Liver (tissue), 9 donors: ENCODE results near the gene NOS1AP. TPM values are rescaled to one million over a fixed set of nuclear protein-coding genes. Genes with fewer than 3 reads are reported as not detected.

ENCODE experiments used
- DNase-seq: peaks from one replicate; pipeline ENCODE4 v3.0.0-alpha.2; 2017; ENCODE audit warnings: low spot score
- H3K27ac ChIP-seq, 2 donors: one replicate each; pipeline ENCODE4 v1.7.0; 2013; ENCODE audit warnings: inconsistent platforms in 2 of 2, low read length in 2 of 2, control low read depth in 1 of 2, low read depth in 1 of 2, mild to moderate bottlenecking in 1 of 2
- H3K27me3 ChIP-seq, 4 donors: one replicate each; pipeline versions ENCODE4 v1.6.1 to v1.7.0; 2013; ENCODE audit warnings: low read length in 3 of 4, inconsistent platforms in 1 of 4, mild to moderate bottlenecking in 1 of 4, moderate library complexity in 1 of 4; ENCODE audit not compliant: control insufficient read depth in 4 of 4, insufficient read depth in 4 of 4
- H3K36me3 ChIP-seq, 4 donors: one replicate each; pipeline versions ENCODE4 v1.6.1 to v1.7.0; 2013; ENCODE audit warnings: low read length in 3 of 4, mild to moderate bottlenecking in 3 of 4, low read depth in 1 of 4, moderate library complexity in 1 of 4; ENCODE audit not compliant: control insufficient read depth in 4 of 4, insufficient read depth in 3 of 4
- H3K4me1 ChIP-seq, 4 donors: one replicate each; pipeline versions ENCODE4 v1.6.1 to v1.7.0; 2013; ENCODE audit warnings: low read length in 3 of 4, mild to moderate bottlenecking in 3 of 4, moderate library complexity in 1 of 4; ENCODE audit not compliant: control insufficient read depth in 4 of 4, insufficient read depth in 4 of 4
- H3K4me3 ChIP-seq, 3 donors: one replicate each; pipeline versions ENCODE4 v1.6.1 to v1.7.0; 2013; ENCODE audit warnings: low read length in 3 of 3, control low read depth in 1 of 3, low read depth in 1 of 3, mild to moderate bottlenecking in 1 of 3
- H3K9ac ChIP-seq, 2 donors: one replicate each; pipeline ENCODE4 v1.7.0; 2013; ENCODE audit warnings: low read length in 2 of 2, mild to moderate bottlenecking in 2 of 2, moderate library complexity in 2 of 2, control low read depth in 1 of 2, low read depth in 1 of 2
- H3K9me3 ChIP-seq, 4 donors: one replicate each; pipeline versions ENCODE4 v1.6.1 to v1.7.0; 2013; ENCODE audit warnings: low read length in 3 of 4; ENCODE audit not compliant: control insufficient read depth in 4 of 4
- CTCF ChIP-seq: fragments of 150-350 bp; IDR thresholded peaks from 2 replicates; pipeline ENCODE4 v1.5.1; 2017; ENCODE audit warnings: improper control_type of control experiment, low read depth, low read length; ENCODE audit not compliant: missing input control
- EGR1 ChIP-seq, 2 donors: IDR thresholded peaks; 2 replicates each; pipeline ENCODE4 v1.6.1; 2016 to 2018; ENCODE audit warnings: antibody characterized with exemption in 2 of 2, low read depth in 2 of 2
- FOXA1 ChIP-seq: IDR thresholded peaks from 2 replicates; pipeline ENCODE4 v1.6.1; 2016; ENCODE audit warnings: antibody characterized with exemption
- FOXA2 ChIP-seq: IDR thresholded peaks from 2 replicates; pipeline ENCODE4 v1.6.1; 2016; ENCODE audit warnings: antibody characterized with exemption
- GABPA ChIP-seq, 2 donors: IDR thresholded peaks in 1 of 2; conservative IDR thresholded peaks in 1 of 2; 2 replicates each; pipeline ENCODE4 v1.6.1; 2016; ENCODE audit warnings: antibody characterized with exemption in 2 of 2, mild to moderate bottlenecking in 1 of 2, moderate library complexity in 1 of 2
- HNF4A ChIP-seq, 2 donors: conservative IDR thresholded peaks; 2 replicates each; pipeline ENCODE4 v1.6.1; 2016; ENCODE audit warnings: antibody characterized with exemption in 2 of 2, mild to moderate bottlenecking in 2 of 2
- HNF4G ChIP-seq: IDR thresholded peaks from 2 replicates; pipeline ENCODE4 v1.6.1; 2016; ENCODE audit warnings: antibody characterized with exemption
- JUND ChIP-seq, 2 donors: IDR thresholded peaks; 2 replicates each; pipeline ENCODE4 v1.6.1; 2016; ENCODE audit warnings: antibody characterized with exemption in 2 of 2
- MAX ChIP-seq: IDR thresholded peaks from 2 replicates; pipeline ENCODE4 v1.6.1; 2016; ENCODE audit warnings: antibody characterized with exemption
- NR2F2 ChIP-seq: IDR thresholded peaks from 2 replicates; pipeline ENCODE4 v1.6.1; 2016; ENCODE audit warnings: antibody characterized with exemption
- RAD21 ChIP-seq, 2 donors: IDR thresholded peaks; 2 replicates each; pipeline ENCODE4 v1.6.1; 2016; ENCODE audit warnings: antibody characterized with exemption in 2 of 2, mild to moderate bottlenecking in 2 of 2
- RXRA ChIP-seq, 2 donors: IDR thresholded peaks; 2 replicates each; pipeline ENCODE4 v1.6.1; 2017 to 2018; ENCODE audit warnings: antibody characterized with exemption in 2 of 2, mild to moderate bottlenecking in 1 of 2
- SP1 ChIP-seq: IDR thresholded peaks from 2 replicates; pipeline ENCODE4 v1.6.1; 2018; ENCODE audit warnings: antibody characterized with exemption, mild to moderate bottlenecking
- TAF1 ChIP-seq: conservative IDR thresholded peaks from 2 replicates; pipeline ENCODE4 v1.6.1; 2016; ENCODE audit warnings: antibody characterized with exemption, mild to moderate bottlenecking
- YY1 ChIP-seq: IDR thresholded peaks from 2 replicates; pipeline ENCODE4 v1.6.1; 2016; ENCODE audit warnings: antibody characterized with exemption, mild to moderate bottlenecking
- ZBTB33 ChIP-seq: IDR thresholded peaks from 2 replicates; pipeline ENCODE4 v1.6.1; 2016; ENCODE audit warnings: antibody characterized with exemption
- WGBS: extraction: QIAGEN DNeasy Blood & Tissue Kit; methylation state at CpG from one replicate; pipeline ENCODE4 v1.1.7; 2013; 5-methylcytosine and 5-hydroxymethylcytosine counted together
- polyA plus RNA-seq, 2 donors: library from polyadenylated mRNA; stranded (reverse) in 1 of 2; unstranded in 1 of 2; fragments of 200-250 nt in 1 of 2; fragments of >200 nt in 1 of 2; fragmentation: Nextera tagmentation in 1 of 2; extraction: Ambion mirVana in 1 of 2; gene quantifications; one replicate each; pipeline versions ENCODE4 v1.2.1 to v1.2.3, GENCODE V29; 2013 to 2015
- total RNA-seq, 2 donors: library from RNA; depleted of rRNA; stranded (reverse); fragments of >200 nt; gene quantifications; one replicate each; pipeline ENCODE4 v1.2.3, GENCODE V29; 2014
- TF ChIP-seq, protein P1 (sequence below): IDR thresholded peaks from 2 replicates; pipeline ENCODE4 v1.6.1; 2016; ENCODE audit warnings: antibody characterized with exemption
- TF ChIP-seq, protein P2 (sequence below): IDR thresholded peaks from 2 replicates; pipeline ENCODE4 v1.6.1; 2016; ENCODE audit warnings: antibody characterized with exemption, mild to moderate bottlenecking
- donor health status: healthy.
- donor health status: healthy.
- donor health status: healthy.
- donor health status: healthy.
- donor health status: healthy.

Gene NOS1AP
- total and polyA plus RNA-seq, 4 donors = 1.4 to 13.0 (median 4.5) TPM

DNA sequence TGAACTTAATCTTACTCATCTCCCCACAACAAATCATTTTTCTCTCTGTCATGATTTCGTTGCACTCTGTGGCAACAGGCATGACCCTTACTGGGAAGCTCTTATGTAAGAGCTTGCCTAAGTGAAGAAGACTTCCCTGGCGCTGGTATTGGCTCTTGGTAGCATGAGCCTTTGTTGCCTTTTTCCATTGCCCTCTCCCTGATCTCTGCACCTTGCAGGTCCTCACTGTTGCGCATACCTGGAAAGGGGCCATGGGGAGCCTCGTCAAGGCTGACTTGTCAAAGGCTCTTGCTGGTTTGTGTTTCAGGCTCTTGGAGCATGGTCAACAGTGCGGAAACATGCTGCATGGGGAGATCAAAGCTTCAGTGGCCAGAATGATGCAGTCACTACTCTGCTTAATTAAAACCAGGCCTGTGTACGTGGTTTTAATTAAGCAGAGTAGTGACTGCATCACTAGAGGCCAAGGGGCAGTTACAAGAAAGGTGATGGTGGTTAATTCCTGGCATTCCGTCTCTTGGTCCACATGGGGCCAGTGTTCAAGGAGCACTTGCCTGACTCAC, 165.8 kb downstream of the NOS1AP start:
- WGBS = 38% methylated on average over 7 of the region's 7 CpGs

More for the DNA sequence above, 165.8 kb downstream of the NOS1AP start:
- peak overlapping the region; percentile 66 to 75 for H3K27ac ChIP-seq
- DNase-seq = no peak
- no peak overlapping the region for H3K9ac ChIP-seq
- H3K4me1 ChIP-seq = peaks cover 18 to 77% (median 53%) of the 10 kb centered on the region in 4 donors
- no peaks in the 10 kb centered on the region for H3K9me3 ChIP-seq
- no peaks in the 10 kb centered on the region for H3K36me3 ChIP-seq
- H3K27me3 ChIP-seq = no peaks in the 10 kb centered on the region
- TF ChIP-seq HNF4A (conservative IDR thresholded peaks at IDR 0.05) (peak; percentile 93 to 96), YY1 (peak; percentile 73), RXRA (IDR thresholded peaks at IDR 0.05) (peak; percentile 100), HNF4G (peak; percentile 71), RAD21 (IDR thresholded peaks at IDR 0.05) (peak; percentile 63 to 75), JUND (IDR thresholded peaks at IDR 0.05) (peak; percentile 91 to 94), TAF1 (no peak), SP1 (peak; percentile 98), MAX (peak; percentile 98), FOXA2 (peak; percentile 80), FOXA1 (peak; percentile 91), GABPA (IDR thresholded peaks at IDR 0.05 in 1 of 2, conservative IDR thresholded peaks at IDR 0.05 in 1 of 2) (peak in 1 of 2 donors; percentile 56), CTCF (no peak), NR2F2 (peak; percentile 91), ZBTB33 (peak; percentile 87), EGR1 (IDR thresholded peaks at IDR 0.05; ENCODE audit: low read depth in 2 of 2) (peak; percentile 86 to 90)
- TF ChIP-seq, protein P1, sequence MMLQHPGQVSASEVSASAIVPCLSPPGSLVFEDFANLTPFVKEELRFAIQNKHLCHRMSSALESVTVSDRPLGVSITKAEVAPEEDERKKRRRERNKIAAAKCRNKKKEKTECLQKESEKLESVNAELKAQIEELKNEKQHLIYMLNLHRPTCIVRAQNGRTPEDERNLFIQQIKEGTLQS = peak; percentile 94
- TF ChIP-seq, protein P2, sequence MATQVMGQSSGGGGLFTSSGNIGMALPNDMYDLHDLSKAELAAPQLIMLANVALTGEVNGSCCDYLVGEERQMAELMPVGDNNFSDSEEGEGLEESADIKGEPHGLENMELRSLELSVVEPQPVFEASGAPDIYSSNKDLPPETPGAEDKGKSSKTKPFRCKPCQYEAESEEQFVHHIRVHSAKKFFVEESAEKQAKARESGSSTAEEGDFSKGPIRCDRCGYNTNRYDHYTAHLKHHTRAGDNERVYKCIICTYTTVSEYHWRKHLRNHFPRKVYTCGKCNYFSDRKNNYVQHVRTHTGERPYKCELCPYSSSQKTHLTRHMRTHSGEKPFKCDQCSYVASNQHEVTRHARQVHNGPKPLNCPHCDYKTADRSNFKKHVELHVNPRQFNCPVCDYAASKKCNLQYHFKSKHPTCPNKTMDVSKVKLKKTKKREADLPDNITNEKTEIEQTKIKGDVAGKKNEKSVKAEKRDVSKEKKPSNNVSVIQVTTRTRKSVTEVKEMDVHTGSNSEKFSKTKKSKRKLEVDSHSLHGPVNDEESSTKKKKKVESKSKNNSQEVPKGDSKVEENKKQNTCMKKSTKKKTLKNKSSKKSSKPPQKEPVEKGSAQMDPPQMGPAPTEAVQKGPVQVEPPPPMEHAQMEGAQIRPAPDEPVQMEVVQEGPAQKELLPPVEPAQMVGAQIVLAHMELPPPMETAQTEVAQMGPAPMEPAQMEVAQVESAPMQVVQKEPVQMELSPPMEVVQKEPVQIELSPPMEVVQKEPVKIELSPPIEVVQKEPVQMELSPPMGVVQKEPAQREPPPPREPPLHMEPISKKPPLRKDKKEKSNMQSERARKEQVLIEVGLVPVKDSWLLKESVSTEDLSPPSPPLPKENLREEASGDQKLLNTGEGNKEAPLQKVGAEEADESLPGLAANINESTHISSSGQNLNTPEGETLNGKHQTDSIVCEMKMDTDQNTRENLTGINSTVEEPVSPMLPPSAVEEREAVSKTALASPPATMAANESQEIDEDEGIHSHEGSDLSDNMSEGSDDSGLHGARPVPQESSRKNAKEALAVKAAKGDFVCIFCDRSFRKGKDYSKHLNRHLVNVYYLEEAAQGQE = peak; percentile 82
- no peak overlapping the region for H3K4me3 ChIP-seq
